Measurements from ENCODE around the gene HMOX1. TPM values are rescaled to one million over a fixed set of nuclear protein-coding genes. Genes with fewer than 3 reads are reported as not detected.

The HMOX1 gene
- total and polyA plus RNA-seq, 2 of the 13 experiments (the other 11 are each of a cell fraction or from before 2014, with no cell fraction given), result 53.6 to 67.4 TPM

DNA sequence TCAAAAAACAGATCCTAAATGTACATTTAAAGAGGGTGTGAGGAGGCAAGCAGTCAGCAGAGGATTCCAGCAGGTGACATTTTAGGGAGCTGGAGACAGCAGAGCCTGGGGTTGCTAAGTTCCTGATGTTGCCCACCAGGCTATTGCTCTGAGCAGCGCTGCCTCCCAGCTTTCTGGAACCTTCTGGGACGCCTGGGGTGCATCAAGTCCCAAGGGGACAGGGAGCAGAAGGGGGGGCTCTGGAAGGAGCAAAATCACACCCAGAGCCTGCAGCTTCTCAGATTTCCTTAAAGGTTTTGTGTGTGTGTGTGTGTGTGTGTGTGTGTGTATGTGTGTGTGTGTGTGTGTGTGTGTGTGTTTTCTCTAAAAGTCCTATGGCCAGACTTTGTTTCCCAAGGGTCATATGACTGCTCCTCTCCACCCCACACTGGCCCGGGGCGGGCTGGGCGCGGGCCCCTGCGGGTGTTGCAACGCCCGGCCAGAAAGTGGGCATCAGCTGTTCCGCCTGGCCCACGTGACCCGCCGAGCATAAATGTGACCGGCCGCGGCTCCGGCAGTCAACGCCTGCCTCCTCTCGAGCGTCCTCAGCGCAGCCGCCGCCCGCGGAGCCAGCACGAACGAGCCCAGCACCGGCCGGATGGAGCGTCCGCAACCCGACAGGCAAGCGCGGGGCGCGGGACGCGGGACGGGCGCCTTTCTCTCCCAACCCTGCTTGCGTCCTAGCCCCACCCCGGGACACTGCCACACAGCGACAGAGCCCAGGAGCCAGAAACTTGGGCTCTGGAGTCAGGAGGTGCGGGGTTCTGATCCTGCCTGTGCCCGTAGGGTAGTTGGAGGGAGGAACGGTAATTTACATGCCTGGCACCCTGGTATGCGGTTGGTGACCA is at the start of gene HMOX1 (continued):
- TF ChIP-seq ZNF577 (CRISPR knock-in tag; IDR thresholded peaks at IDR 0.05; ENCODE audit: borderline replicate concordance, low read depth), result no peak
- TF ChIP-seq ZSCAN12 (CRISPR knock-in tag; IDR thresholded peaks at IDR 0.05), result no peak
- TF ChIP-seq, protein P1, sequence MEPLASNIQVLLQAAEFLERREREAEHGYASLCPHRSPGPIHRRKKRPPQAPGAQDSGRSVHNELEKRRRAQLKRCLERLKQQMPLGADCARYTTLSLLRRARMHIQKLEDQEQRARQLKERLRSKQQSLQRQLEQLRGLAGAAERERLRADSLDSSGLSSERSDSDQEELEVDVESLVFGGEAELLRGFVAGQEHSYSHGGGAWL (CRISPR knock-in tag; IDR thresholded peaks at IDR 0.05), result peak; percentile 85
- TF ChIP-seq ZNF33B (CRISPR knock-in tag; IDR thresholded peaks at IDR 0.05), result 0 out of 2 replicates have a peak, but pooled peaks have one; percentile 50
- TF ChIP-seq ZNF253 (CRISPR knock-in tag; IDR thresholded peaks at IDR 0.05; ENCODE audit: borderline replicate concordance), result no peak
- TF ChIP-seq JUNB (CRISPR knock-in tag; IDR thresholded peaks at IDR 0.05; ENCODE audit: borderline replicate concordance), result no peak
- peak; percentile 63 for TF ChIP-seq RARA (CRISPR knock-in tag; IDR thresholded peaks at IDR 0.05)
- no peak for TF ChIP-seq LCORL (IDR thresholded peaks at IDR 0.05)
- peak; percentile 93 for TF ChIP-seq LCORL (CRISPR knock-in tag; IDR thresholded peaks at IDR 0.05)
- TF ChIP-seq ZNF605 (CRISPR knock-in tag; IDR thresholded peaks at IDR 0.05), result 0 out of 2 replicates have a peak, but pooled peaks have one; percentile 33
- TF ChIP-seq POLR2G (IDR thresholded peaks at IDR 0.05; ENCODE audit: low read depth, low read length), result peak; percentile 82
- 0 out of 2 replicates have a peak, but pooled peaks have one; percentile 62 for TF ChIP-seq RFXAP (CRISPR knock-in tag; IDR thresholded peaks at IDR 0.05; ENCODE audit: borderline replicate concordance)
- TF ChIP-seq, protein P2, sequence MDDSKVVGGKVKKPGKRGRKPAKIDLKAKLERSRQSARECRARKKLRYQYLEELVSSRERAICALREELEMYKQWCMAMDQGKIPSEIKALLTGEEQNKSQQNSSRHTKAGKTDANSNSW (CRISPR knock-in tag; IDR thresholded peaks at IDR 0.05; ENCODE audit: borderline replicate concordance), result no peak
- peak; percentile 86; the same call in 1 of the 2 replicates for TF ChIP-seq ZSCAN31 (CRISPR knock-in tag; IDR thresholded peaks at IDR 0.05; ENCODE audit: low read depth)
- TF ChIP-seq, protein P3, sequence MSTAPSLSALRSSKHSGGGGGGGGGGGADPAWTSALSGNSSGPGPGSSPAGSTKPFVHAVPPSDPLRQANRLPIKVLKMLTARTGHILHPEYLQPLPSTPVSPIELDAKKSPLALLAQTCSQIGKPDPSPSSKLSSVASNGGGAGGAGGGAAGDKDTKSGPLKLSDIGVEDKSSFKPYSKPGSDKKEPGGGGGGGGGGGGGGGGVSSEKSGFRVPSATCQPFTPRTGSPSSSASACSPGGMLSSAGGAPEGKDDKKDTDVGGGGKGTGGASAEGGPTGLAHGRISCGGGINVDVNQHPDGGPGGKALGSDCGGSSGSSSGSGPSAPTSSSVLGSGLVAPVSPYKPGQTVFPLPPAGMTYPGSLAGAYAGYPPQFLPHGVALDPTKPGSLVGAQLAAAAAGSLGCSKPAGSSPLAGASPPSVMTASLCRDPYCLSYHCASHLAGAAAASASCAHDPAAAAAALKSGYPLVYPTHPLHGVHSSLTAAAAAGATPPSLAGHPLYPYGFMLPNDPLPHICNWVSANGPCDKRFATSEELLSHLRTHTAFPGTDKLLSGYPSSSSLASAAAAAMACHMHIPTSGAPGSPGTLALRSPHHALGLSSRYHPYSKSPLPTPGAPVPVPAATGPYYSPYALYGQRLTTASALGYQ (CRISPR knock-in tag; IDR thresholded peaks at IDR 0.05), result 0 out of 2 replicates have a peak, but pooled peaks have one; percentile 44
- no peak for TF ChIP-seq ZNF562 (CRISPR knock-in tag; IDR thresholded peaks at IDR 0.05; ENCODE audit: borderline replicate concordance)
- TF ChIP-seq SALL2 (CRISPR knock-in tag; IDR thresholded peaks at IDR 0.05), result peak; percentile 74
- peak; percentile 83; the same call in 1 of the 2 replicates for TF ChIP-seq HNRNPL (IDR thresholded peaks at IDR 0.05; ENCODE audit: low read depth, low read length)
- peak; percentile 59 for TF ChIP-seq SKI (IDR thresholded peaks at IDR 0.05; ENCODE audit: partially characterized antibody)
- TF ChIP-seq, protein P4, sequence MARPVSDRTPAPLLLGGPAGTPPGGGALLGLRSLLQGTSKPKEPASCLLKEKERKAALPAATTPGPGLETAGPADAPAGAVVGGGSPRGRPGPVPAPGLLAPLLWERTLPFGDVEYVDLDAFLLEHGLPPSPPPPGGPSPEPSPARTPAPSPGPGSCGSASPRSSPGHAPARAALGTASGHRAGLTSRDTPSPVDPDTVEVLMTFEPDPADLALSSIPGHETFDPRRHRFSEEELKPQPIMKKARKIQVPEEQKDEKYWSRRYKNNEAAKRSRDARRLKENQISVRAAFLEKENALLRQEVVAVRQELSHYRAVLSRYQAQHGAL (CRISPR knock-in tag; IDR thresholded peaks at IDR 0.05; ENCODE audit: not compliant biosample characterization), result no peak
- TF ChIP-seq ZKSCAN5 (CRISPR knock-in tag; IDR thresholded peaks at IDR 0.05), result peak; percentile 24; the same call in 1 of the 2 replicates
- TF ChIP-seq PPARG (CRISPR knock-in tag; conservative IDR thresholded peaks at IDR 0.05), result 0 out of 2 replicates have a peak, but pooled peaks have one; percentile 37
- peak; percentile 70 for TF ChIP-seq RXRA (CRISPR knock-in tag; IDR thresholded peaks at IDR 0.05)
- no peak for TF ChIP-seq RELA (CRISPR knock-in tag; IDR thresholded peaks at IDR 0.05)
- no peak for TF ChIP-seq MAFF (IDR thresholded peaks at IDR 0.05; ENCODE audit: low read depth, low read length)
